PFSK-1 (cell line): ENCODE results near the gene FAM83D.

ENCODE experiments used
- FOXP2 ChIP-seq: optimal IDR thresholded peaks from 2 replicates; pipeline ENCODE3; 2011; ENCODE audit warnings: borderline replicate concordance, control low read depth, inconsistent platforms; ENCODE audit not compliant: insufficient read depth; ENCODE audit errors: extremely low read length, extremely low read depth
- POLR2AphosphoS5 ChIP-seq: IDR thresholded peaks from 2 replicates; pipeline ENCODE4 v1.6.1; 2012; ENCODE audit warnings: low read depth, mild to moderate bottlenecking, control low read depth, low read length, moderate library complexity
- TAF1 ChIP-seq: IDR thresholded peaks from 2 replicates; pipeline ENCODE4 v1.6.1; 2012; ENCODE audit warnings: low read length, control low read depth, borderline replicate concordance; ENCODE audit not compliant: insufficient read depth

GRCh38 chr20:38940644-38941043, 14.4 kb downstream of the FAM83D start:
- TF ChIP-seq TAF1 (no peak), POLR2AphosphoS5 (no peak), FOXP2 (no peak)
